ENCODE results near the gene PLCL1.
A peak's percentile ranks its signal among the peaks of the same experiment; 100 is the strongest.

The PLCL1 gene

DNA sequence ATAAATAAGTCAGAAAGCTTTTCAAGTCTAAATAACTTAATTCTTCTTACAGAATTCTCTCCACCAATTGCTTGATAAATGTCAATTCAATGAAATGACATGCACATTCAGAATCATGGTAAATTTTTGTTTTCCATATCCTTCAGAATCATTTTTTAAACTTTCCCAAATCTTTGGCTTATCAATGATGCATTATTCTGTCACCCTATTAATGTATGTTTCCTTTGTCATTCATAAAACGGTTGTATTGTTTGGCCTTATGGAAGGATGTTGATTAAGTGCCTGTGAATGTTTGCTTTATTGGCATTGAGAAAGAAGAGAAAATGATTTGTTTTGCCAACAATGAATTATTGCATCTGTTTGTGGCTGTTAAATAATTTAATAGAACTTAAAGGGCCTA, 260.9 kb downstream of the PLCL1 start:
- H3K4me3 ChIP-seq (ENCODE audit: low read length): no peak overlapping the region
- no peak for DNase-seq (ENCODE audit: low read depth, low spot score)

- no peak for DNase-seq (ENCODE audit: low read depth, low spot score)
- H3K4me3 ChIP-seq (ENCODE audit: low read length): no peak overlapping the region
Observed at GRCh38 chr2:198066597-198066996, 262.2 kb downstream of the PLCL1 start.

DNA sequence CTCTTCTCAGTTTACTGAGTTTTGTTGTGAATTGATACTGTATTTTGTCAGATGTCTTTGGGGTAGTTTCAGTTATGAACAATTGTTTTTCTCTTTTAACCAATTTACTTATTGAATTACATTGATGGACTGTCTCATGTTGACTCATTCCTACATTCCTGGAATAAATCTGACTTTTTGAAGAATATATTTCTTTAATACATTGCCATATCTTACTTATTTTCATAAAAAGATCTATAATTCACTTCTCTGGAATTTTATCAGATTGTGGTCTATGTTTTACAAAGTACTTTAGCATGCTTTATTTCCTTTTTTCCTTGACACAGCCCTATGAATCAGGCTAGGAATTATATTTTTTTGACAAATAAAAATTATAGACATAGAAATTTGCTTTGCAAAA, 268.3 kb downstream of the PLCL1 start:
- DNase-seq (ENCODE audit: low read depth, low spot score): no peak
- no peak overlapping the region for H3K4me3 ChIP-seq (ENCODE audit: low read length)

DNA sequence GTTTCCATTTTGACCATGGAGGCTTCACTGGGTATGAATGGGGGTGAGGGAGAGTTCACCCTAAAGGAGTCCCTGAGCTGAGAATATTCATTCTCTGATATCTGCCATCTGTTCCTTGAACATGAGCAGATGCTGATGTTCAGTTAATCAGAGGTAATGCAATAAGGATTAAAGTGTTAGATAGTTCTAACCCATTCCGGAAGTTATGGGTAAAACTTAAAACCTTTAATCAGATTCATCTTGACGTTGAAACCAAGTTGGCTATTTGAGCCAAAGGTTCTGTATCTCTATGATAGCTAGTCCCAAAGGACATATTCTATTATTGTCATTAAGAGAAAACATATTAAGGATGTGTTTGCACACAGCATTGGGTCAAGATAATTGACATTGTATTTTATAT, 268.9 kb downstream of the PLCL1 start:
- peak; percentile 5 for DNase-seq (ENCODE audit: low read depth, low spot score)
- H3K4me3 ChIP-seq (ENCODE audit: low read length): no peak overlapping the region

GRCh38 chr2:198077477-198077876, 273.1 kb downstream of the PLCL1 start:
- DNase-seq (ENCODE audit: low read depth, low spot score): no peak
- H3K4me3 ChIP-seq (ENCODE audit: low read length): no peak overlapping the region

GRCh38 chr2:198080879-198081765, 276.7 kb downstream of the PLCL1 start:
- H3K4me3 ChIP-seq (ENCODE audit: low read length): no peak overlapping the region
- DNase-seq (ENCODE audit: low read depth, low spot score): no peak

DNA sequence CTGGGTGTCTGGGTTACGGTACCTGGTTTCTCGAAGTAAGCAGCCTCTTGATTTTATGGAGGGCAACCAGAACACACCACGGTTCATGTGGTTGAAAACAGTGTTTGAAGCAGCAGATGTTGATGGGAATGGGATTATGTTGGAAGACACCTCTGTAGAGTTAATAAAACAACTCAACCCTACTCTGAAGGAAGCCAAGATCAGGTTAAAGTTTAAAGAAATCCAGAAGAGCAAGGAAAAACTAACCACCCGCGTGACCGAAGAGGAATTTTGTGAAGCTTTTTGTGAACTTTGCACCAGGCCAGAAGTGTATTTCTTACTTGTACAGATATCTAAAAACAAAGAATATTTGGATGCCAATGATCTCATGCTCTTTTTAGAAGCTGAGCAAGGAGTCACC, 279.8 kb downstream of the PLCL1 start:
- no peak for DNase-seq (ENCODE audit: low read depth, low spot score)
- H3K4me3 ChIP-seq (ENCODE audit: low read length): no peak overlapping the region

DNA sequence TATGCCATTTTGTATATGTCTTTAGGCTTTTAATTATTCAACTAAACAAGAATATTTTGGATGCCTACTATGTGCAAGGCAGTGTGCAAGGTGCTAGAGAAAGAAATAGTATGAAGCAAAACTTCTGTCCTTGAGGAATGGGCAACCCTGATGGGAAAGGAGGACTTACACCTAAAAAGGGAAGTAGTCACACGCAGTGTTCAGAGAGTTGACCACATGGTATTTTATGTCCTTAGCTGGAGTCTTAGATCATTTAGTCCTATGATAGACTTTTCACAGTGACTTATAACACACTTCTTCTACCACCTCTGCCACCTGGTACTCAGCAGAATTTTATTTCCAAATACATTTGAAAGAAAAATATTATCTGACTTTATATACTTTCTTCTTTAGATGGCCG, 291.6 kb downstream of the PLCL1 start:
- no peak for DNase-seq (ENCODE audit: low read depth, low spot score)
- H3K4me3 ChIP-seq (ENCODE audit: low read length): no peak overlapping the region

DNA sequence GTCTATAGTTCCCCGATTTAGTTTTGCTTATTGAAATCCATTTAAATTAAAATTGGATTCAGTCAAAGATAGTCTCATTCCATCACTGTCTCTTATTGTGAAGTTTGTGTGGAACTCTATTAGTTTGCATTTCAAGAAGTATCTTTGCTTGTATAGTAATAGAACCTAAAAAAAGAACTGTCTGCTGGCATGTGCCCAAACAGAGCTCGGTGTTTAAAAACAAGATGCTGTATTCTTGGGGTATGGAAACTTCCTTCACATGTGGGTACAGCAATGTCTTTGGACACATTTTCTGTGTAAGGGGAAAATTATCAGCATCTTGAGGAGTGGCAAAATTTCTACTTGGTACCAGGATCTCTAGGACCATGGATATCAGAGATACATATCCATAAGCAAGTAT, 292.6 kb downstream of the PLCL1 start:
- DNase-seq (ENCODE audit: low read depth, low spot score): no peak
- no peak overlapping the region for H3K4me3 ChIP-seq (ENCODE audit: low read length)

DNA sequence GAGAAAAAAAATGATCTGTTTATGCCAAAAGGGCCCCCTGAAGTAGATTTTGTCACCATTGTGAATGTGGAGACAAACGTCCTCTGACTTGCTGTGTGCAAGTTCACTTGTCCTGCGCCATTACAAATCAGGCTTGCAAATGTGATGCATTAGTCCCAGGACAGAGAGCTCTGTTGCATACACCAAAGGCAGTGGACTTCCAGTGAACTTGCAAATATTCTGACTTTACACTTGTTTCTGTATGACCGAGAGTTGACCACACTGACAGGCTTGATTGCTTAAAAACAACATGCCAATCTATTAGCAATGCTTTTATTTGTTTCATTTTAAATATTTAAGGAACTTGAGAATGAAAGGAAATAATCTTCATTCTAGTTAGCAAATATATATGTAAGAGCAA, 293.2 kb downstream of the PLCL1 start:
- no peak overlapping the region for H3K4me3 ChIP-seq (ENCODE audit: low read length)
- DNase-seq (ENCODE audit: low read depth, low spot score): no peak

- no peak overlapping the region for H3K4me3 ChIP-seq (ENCODE audit: low read length)
- no peak for DNase-seq (ENCODE audit: low read depth, low spot score)
Observed at GRCh38 chr2:198098386-198098785, 294.0 kb downstream of the PLCL1 start.

- DNase-seq (ENCODE audit: low read depth, low spot score): no peak
- H3K4me3 ChIP-seq (ENCODE audit: low read length): no peak overlapping the region
Observed at GRCh38 chr2:198098918-198099317, 294.5 kb downstream of the PLCL1 start.

- H3K4me3 ChIP-seq (ENCODE audit: low read length): no peak overlapping the region
- no peak for DNase-seq (ENCODE audit: low read depth, low spot score)
Observed at GRCh38 chr2:198100346-198100745, 296.0 kb downstream of the PLCL1 start.

DNA sequence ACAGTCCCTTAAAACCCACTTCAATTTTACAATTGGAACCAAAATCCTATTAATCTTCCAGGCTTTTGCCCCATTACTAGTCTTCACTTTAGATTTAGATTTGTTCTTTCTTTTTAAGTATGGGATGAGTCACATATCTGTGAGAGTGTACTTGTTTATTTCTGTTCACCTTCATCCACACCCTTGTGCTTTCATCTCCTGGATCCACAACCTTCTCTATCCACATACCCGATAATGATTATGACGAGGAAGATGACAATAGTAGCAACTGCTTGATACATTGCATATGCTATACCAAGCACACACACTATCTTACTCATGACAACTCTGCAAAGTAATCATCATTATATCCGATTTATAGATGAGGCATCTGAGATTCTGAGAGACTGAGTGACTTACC, 297.3 kb downstream of the PLCL1 start:
- no peak for DNase-seq (ENCODE audit: low read depth, low spot score)
- no peak overlapping the region for H3K4me3 ChIP-seq (ENCODE audit: low read length)

GRCh38 chr2:198102120-198102519, 297.7 kb downstream of the PLCL1 start:
- no peak overlapping the region for H3K4me3 ChIP-seq (ENCODE audit: low read length)
- no peak for DNase-seq (ENCODE audit: low read depth, low spot score)

DNA sequence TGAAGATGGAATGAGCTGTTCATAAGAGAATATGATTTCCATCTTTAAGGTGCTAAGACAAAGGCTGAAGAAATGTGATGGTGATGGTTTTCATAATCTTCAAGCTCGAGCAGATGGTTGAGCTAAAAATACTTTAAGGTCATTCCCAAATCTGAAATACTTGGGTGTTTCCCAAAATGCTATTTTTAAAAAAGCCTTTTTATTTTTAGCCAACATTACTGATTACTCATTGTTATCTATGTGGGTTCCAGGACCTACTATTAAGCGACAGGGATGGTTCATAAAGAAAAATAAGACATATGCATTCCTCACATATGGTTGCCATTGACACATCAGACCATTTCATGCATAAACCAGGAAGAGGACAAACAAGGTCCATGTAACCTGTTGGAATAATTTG, 298.5 kb downstream of the PLCL1 start:
- no peak for DNase-seq (ENCODE audit: low read depth, low spot score)
- no peak overlapping the region for H3K4me3 ChIP-seq (ENCODE audit: low read length)

DNA sequence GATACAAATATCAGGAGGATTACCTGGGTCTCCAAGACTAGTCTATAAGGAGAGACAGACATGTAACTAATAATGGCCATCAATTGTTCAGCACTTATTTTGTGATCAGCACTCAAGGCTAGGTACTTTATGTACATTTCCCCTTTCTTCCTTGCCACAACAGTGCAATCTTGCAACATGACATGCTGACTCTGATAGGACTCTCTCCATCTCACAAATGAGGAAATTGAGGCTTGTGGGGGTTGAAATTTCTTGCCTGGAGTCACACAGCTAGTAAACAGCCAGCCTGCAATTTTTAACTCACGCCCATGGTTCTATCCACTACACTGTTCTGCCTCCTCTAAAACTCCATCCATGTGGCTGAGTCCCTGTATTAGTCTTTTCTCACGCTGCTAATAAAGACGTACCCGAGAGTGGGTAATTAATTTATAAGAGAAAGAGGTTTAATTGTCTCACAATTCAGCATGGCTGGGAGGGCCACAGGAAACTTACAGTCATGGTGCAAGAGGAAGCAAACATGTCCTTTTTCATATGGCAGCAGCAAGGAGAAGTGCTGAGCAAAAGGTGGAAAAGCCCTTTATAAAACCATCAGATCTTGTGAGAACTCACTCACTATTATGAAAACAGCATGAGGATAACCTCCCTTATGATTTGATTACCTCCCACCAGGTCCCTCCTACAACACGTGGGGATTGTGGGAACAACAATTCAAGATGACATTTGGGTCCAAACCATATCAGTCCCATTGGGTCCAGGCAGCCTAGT, 302.4 kb downstream of the PLCL1 start:
- no peak overlapping the region for H3K4me3 ChIP-seq (ENCODE audit: low read length)
- DNase-seq (ENCODE audit: low read depth, low spot score): no peak

DNA sequence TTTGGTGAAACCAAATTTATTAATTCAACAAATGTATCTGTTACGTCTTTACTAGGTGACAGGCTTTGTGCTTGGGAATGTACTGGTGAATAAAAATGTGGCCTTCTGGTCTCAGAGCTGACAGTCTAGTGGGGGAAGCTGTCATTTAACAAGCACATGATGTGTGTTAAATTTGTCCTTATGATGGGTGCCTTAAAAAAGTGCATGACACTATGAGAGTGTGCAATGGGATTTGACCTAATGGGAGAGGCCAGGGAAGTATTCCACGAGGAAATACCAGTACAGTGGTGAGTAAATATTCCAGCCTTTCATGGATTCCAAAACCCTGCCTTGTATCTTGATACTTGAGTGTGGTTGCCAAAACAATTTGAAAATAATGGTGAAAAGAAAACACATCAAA, 308.9 kb downstream of the PLCL1 start:
- no peak overlapping the region for H3K4me3 ChIP-seq (ENCODE audit: low read length)
- no peak for DNase-seq (ENCODE audit: low read depth, low spot score)

DNA sequence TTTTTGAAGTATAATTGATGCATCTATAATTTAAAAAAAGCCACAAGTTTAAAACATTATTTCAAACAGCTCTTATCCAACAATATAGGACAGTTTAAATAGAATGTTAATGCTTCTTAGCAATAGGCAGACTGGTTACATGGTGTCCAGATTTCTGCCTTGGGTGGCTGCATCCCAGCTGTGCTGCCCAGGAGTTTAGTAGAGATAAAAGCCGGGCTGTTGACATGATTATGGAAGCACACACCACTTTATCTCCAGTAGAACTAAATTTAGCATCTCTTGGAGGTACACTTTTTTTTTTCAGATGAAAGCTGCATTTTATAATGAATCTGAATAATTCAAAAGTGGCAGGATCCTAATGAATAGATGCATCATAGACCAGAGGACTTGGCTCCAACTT, 309.7 kb downstream of the PLCL1 start:
- no peak for DNase-seq (ENCODE audit: low read depth, low spot score)
- no peak overlapping the region for H3K4me3 ChIP-seq (ENCODE audit: low read length)

DNA sequence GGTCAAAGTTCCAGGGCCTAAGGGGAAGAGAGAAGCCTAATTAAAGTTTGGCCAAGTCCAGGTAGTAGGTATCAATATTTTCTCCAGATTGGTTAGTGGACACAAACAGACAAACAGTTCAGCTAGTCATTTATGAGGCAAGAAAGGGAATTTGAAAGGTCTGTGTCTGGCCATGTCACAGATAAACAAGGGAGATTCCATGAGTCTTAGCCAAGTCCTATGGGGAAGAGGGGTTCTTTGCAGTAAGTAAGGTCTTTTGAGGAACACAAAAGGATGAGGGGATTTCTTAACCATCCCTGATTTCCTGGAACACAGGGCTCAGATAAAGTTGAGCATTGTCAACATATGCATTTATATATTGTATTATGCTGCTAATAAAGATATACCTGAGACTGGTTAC, 310.8 kb downstream of the PLCL1 start:
- H3K4me3 ChIP-seq (ENCODE audit: low read length): no peak overlapping the region

DNA sequence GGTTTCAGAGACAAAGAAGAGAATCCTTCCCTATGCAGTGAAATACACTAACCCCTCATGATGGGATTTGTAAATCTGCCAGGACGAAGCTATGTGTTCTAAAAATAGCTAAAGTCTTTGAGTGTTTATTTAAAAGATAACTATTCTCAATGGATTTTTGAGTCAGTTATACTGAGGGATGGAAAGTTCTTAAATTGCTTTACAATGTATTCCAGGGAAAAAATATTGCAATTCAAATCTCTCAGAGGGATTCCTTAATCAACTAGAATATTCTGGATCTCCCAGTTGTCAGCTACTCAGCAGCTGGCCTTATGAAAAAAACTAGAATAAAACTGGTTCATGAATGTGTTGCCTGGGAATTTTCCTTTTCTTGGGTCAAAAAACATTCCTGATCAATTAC, 312.4 kb downstream of the PLCL1 start:
- H3K4me3 ChIP-seq (ENCODE audit: low read length): no peak overlapping the region
- no peak for DNase-seq (ENCODE audit: low read depth, low spot score)

More for the DNA sequence above, 310.8 kb downstream of the PLCL1 start:
- no peak for DNase-seq (ENCODE audit: low read depth, low spot score)
